ENCODE data around the gene FHDC1. TPM values are rescaled to one million over a fixed set of nuclear protein-coding genes. Genes with fewer than 3 reads are reported as not detected.

The FHDC1 gene
- total and polyA plus RNA-seq, 12 donors: 0.08 to 0.43 (median 0.19) TPM

DNA sequence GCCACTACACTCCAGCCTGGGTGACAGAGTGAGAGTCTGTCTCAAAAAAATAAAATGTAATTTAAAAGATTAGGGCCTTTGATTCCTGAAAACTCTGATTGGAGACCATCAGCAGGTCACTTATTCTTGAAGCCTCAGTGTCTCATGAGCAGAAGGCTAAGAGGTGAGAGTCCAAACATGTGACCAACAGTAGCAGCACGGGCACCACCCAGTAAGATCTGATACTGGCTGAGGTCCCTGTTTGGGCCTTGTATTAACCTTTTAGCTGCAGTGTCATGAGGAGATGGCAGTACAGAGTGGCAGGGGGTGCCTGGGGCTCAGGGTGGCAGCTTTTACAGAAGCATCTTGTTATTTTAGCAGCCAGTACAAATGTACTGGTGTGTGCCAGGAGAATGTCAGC, 89.3 kb downstream of the FHDC1 start:
- Histone ChIP-seq H3K4me3 (no peak overlapping the region), H3K36me3 (no peaks in the 10 kb centered on the region), H3K27ac (no peak overlapping the region), H3K27me3 (peaks cover 0 to 22% (median 0%) of the 10 kb centered on the region in 7 donors), H3K4me1 (no peaks in the 10 kb centered on the region), H3K9me3 (peaks cover 0 to 27% (median 8%) of the 10 kb centered on the region in 11 donors)
- TF ChIP-seq, protein P1, sequence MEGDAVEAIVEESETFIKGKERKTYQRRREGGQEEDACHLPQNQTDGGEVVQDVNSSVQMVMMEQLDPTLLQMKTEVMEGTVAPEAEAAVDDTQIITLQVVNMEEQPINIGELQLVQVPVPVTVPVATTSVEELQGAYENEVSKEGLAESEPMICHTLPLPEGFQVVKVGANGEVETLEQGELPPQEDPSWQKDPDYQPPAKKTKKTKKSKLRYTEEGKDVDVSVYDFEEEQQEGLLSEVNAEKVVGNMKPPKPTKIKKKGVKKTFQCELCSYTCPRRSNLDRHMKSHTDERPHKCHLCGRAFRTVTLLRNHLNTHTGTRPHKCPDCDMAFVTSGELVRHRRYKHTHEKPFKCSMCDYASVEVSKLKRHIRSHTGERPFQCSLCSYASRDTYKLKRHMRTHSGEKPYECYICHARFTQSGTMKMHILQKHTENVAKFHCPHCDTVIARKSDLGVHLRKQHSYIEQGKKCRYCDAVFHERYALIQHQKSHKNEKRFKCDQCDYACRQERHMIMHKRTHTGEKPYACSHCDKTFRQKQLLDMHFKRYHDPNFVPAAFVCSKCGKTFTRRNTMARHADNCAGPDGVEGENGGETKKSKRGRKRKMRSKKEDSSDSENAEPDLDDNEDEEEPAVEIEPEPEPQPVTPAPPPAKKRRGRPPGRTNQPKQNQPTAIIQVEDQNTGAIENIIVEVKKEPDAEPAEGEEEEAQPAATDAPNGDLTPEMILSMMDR (IDR thresholded peaks at IDR 0.05): no peak
- ATAC-seq: no peak
- DNase-seq: no peak
- intact Hi-C loops (cut with DNase I): no loop called here
- WGBS, 2 donors: 29 to 36% methylated on average over 1 of the region's 1 CpG

DNA sequence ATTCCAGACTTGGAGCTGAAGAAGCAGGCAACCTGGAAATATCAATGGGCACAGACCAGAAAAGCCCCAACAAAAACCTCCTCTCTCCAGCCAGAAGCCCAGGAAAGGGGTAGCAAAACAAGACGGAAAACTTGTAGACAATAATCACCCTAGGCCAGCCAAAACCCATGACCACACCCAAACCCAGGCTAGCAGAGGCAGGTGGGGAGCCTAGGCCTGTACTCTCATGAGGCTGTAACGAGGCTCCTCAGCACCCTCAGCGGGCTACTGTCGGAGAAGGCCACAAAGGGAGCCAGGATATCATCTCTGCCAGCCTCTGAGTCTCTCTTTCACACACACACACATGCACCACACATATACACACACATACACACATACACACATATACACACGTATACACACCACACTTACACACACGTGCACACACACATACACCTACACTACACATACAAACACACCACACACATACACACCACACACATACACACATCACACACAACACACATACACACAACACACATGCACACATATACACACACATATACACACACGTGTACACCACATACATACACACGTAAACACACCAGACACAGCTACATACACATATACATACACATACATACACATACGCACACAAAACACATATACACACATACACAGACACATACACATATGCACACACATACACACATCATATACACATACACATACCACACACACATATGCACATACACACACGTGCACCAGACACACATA, 90.6 kb downstream of the FHDC1 start:
- TF ChIP-seq, protein P1 (IDR thresholded peaks at IDR 0.05): no peak
- H3K36me3 ChIP-seq: no peaks in the 10 kb centered on the region
- no peak overlapping the region for H3K4me3 ChIP-seq
- DNase-seq (no peak), ATAC-seq (no peak)
- H3K27ac ChIP-seq: no peak overlapping the region
- no peaks in the 10 kb centered on the region for H3K4me1 ChIP-seq
- H3K27me3 ChIP-seq: peaks cover 0 to 11% (median 0%) of the 10 kb centered on the region in 7 donors
- 88 to 91% methylated on average over 10 of the region's 10 CpGs for WGBS, 2 donors
- peaks cover 0 to 34% (median 8%) of the 10 kb centered on the region in 11 donors for H3K9me3 ChIP-seq
- intact Hi-C loops (cut with DNase I): no loop called here

DNA sequence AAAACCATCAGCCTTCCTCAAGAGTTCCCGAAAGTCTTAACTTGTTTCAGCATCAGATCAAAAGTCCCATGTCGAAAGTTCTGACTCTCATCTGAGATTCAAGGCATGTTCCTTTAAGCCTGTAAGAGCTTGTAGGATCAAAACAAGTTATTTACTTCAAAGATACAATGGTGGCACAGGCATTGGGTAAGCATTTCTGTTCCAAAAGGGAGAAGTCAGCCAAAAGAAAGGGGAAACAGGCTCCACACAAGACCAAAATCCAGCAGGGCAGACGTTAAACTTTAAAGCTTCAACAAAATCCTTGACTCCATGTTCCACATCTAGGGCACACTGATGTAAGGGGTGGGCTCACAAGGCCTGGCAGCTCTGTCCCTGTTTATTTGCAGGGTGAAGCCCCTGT, 91.7 kb downstream of the FHDC1 start:
- intact Hi-C loops (cut with DNase I): no loop called here
- H3K27me3 ChIP-seq: peaks cover 0 to 11% (median 0%) of the 10 kb centered on the region in 7 donors
- no peak overlapping the region for H3K27ac ChIP-seq
- 64 to 91% methylated on average over 3 of the region's 3 CpGs for WGBS, 2 donors
- H3K4me1 ChIP-seq: no peaks in the 10 kb centered on the region
- DNase-seq (no peak), ATAC-seq (no peak)
- TF ChIP-seq, protein P1 (IDR thresholded peaks at IDR 0.05): no peak
- peaks cover 0 to 34% (median 8%) of the 10 kb centered on the region in 11 donors for H3K9me3 ChIP-seq
- H3K36me3 ChIP-seq: no peaks in the 10 kb centered on the region
- no peak overlapping the region for H3K4me3 ChIP-seq

DNA sequence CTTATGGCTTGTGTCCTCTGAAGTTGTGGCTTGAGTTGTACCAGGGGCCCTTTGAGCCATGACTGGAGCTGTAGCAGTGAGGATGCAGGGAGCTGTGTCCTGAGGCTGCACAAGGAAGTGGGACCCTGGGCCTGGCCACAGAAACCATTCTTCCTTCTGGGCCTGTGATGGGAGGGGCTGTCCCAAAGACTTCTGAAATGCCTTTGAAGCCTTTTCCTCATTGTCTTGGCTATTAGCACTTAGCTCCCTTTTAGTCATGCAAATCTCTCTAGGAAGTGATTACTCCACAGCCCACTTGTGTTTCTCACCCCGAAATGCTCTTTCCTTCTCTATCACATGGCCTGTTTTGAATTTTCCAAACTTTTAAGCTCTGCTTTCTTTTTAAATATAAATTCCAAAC, 92.4 kb downstream of the FHDC1 start:
- ATAC-seq (no peak), DNase-seq (no peak)
- TF ChIP-seq, protein P1 (IDR thresholded peaks at IDR 0.05): no peak
- intact Hi-C loops (cut with DNase I): no loop called here
- Histone ChIP-seq H3K9me3 (peaks cover 0 to 34% (median 8%) of the 10 kb centered on the region in 11 donors), H3K4me3 (no peak overlapping the region), H3K27me3 (peaks cover 0 to 11% (median 0%) of the 10 kb centered on the region in 7 donors), H3K27ac (no peak overlapping the region), H3K4me1 (no peaks in the 10 kb centered on the region), H3K36me3 (no peaks in the 10 kb centered on the region)
- 42 to 50% methylated on average over 1 of the region's 1 CpG for WGBS, 2 donors

Other genes starting within 250 kb of the FHDC1 start
- gene TIGD4, start 156.6 kb upstream of the FHDC1 start, total RNA-seq: under 1 TPM; 0.12 to 0.44 (median 0.20) TPM
- under 1 TPM; 0.14 to 0.15 TPM for gene TIGD4, start 156.6 kb upstream of the FHDC1 start, polyA plus RNA-seq
- 10 to 100 TPM; 11.3 to 18.7 (median 14.9) TPM for gene ARFIP1, start 156.4 kb upstream of the FHDC1 start, total RNA-seq
- gene ARFIP1, start 156.4 kb upstream of the FHDC1 start, polyA plus RNA-seq: 10 to 100 TPM in 1 of 2 donors, 1 to 10 TPM in 1; 7.4 to 17.6 TPM